ENCODE data around the gene SH3BP4. TPM values are rescaled to one million over a fixed set of nuclear protein-coding genes. Genes with fewer than 3 reads are reported as not detected.

The SH3BP4 gene
- polyA plus RNA-seq, 4 donors, result 3.6 to 36.7 (median 17.4) TPM

GRCh38 chr2:235047171-235048160 lies 95.6 kb downstream of the SH3BP4 start:
- no peaks in the 10 kb centered on the region for H3K9me3 ChIP-seq (ENCODE audit: control insufficient read depth in 2 of 2, insufficient read depth in 1 of 2, low read depth in 1 of 2, low read length in 1 of 2)
- no peak overlapping the region for H3K4me3 ChIP-seq (ENCODE audit: low read depth in 1 of 3, low read length in 3 of 3)
- no peaks in the 10 kb centered on the region for H3K27me3 ChIP-seq (ENCODE audit: control insufficient read depth in 3 of 3, insufficient read depth in 3 of 3, low read length in 3 of 3)
- 90 to 92% (median 92%) methylated on average over 24 of the region's 24 CpGs for WGBS, 3 donors
- FAIRE-seq, result no peak
- H3K27ac ChIP-seq (ENCODE audit: low read depth in 1 of 3, low read length in 2 of 3), result no peak overlapping the region
- H3K36me3 ChIP-seq (ENCODE audit: control insufficient read depth in 3 of 3, insufficient read depth in 2 of 3, low read depth in 1 of 3, low read length in 3 of 3), result peaks cover 0 to 72% (median 0%) of the 10 kb centered on the region in 3 donors
- peaks cover 0 to 29% (median 0%) of the 10 kb centered on the region in 3 donors for H3K4me1 ChIP-seq (ENCODE audit: control insufficient read depth in 3 of 3, insufficient read depth in 2 of 3, low read depth in 1 of 3, low read length in 2 of 3)
- DNase-seq, result no peak

GRCh38 chr2:235048549-235048948 lies 96.7 kb downstream of the SH3BP4 start:
- 17 to 43% (median 26%) methylated on average over 7 of the region's 7 CpGs for WGBS, 3 donors
- Histone ChIP-seq H3K4me1 (ENCODE audit: control insufficient read depth in 3 of 3, insufficient read depth in 2 of 3, low read depth in 1 of 3, low read length in 2 of 3) (peaks cover 0 to 29% (median 0%) of the 10 kb centered on the region in 3 donors), H3K27me3 (ENCODE audit: control insufficient read depth in 3 of 3, insufficient read depth in 3 of 3, low read length in 3 of 3) (no peaks in the 10 kb centered on the region), H3K9me3 (ENCODE audit: control insufficient read depth in 2 of 2, insufficient read depth in 1 of 2, low read depth in 1 of 2, low read length in 1 of 2) (no peaks in the 10 kb centered on the region), H3K27ac (ENCODE audit: low read depth in 1 of 3, low read length in 2 of 3) (peak overlapping the region in 1 of 3 donors; percentile 50), H3K36me3 (ENCODE audit: control insufficient read depth in 3 of 3, insufficient read depth in 2 of 3, low read depth in 1 of 3, low read length in 3 of 3) (peaks cover 0 to 76% (median 0%) of the 10 kb centered on the region in 3 donors), H3K4me3 (ENCODE audit: low read depth in 1 of 3, low read length in 3 of 3) (no peak overlapping the region)
- no peak for FAIRE-seq
- DNase-seq, result peak; percentile 46 to 60

GRCh38 chr2:235049069-235049468 lies 97.3 kb downstream of the SH3BP4 start:
- Histone ChIP-seq H3K9me3 (ENCODE audit: control insufficient read depth in 2 of 2, insufficient read depth in 1 of 2, low read depth in 1 of 2, low read length in 1 of 2) (no peaks in the 10 kb centered on the region), H3K36me3 (ENCODE audit: control insufficient read depth in 3 of 3, insufficient read depth in 2 of 3, low read depth in 1 of 3, low read length in 3 of 3) (peaks cover 0 to 76% (median 0%) of the 10 kb centered on the region in 3 donors), H3K4me1 (ENCODE audit: control insufficient read depth in 3 of 3, insufficient read depth in 2 of 3, low read depth in 1 of 3, low read length in 2 of 3) (peaks cover 0 to 29% (median 0%) of the 10 kb centered on the region in 3 donors), H3K27me3 (ENCODE audit: control insufficient read depth in 3 of 3, insufficient read depth in 3 of 3, low read length in 3 of 3) (no peaks in the 10 kb centered on the region), H3K27ac (ENCODE audit: low read depth in 1 of 3, low read length in 2 of 3) (peak overlapping the region in 2 of 3 donors; percentile 25 to 50), H3K4me3 (ENCODE audit: low read depth in 1 of 3, low read length in 3 of 3) (no peak overlapping the region)
- DNase-seq (peak; percentile 70), FAIRE-seq (no peak)
- 12 to 63% (median 33%) methylated on average over 6 of the region's 6 CpGs for WGBS, 3 donors

GRCh38 chr2:235049719-235050118 lies 97.9 kb downstream of the SH3BP4 start:
- peak overlapping the region in 1 of 3 donors; percentile 15 for H3K27ac ChIP-seq (ENCODE audit: low read depth in 1 of 3, low read length in 2 of 3)
- no peaks in the 10 kb centered on the region for H3K27me3 ChIP-seq (ENCODE audit: control insufficient read depth in 3 of 3, insufficient read depth in 3 of 3, low read length in 3 of 3)
- no peak overlapping the region for H3K4me3 ChIP-seq (ENCODE audit: low read depth in 1 of 3, low read length in 3 of 3)
- H3K4me1 ChIP-seq (ENCODE audit: control insufficient read depth in 3 of 3, insufficient read depth in 2 of 3, low read depth in 1 of 3, low read length in 2 of 3), result peaks cover 0 to 29% (median 0%) of the 10 kb centered on the region in 3 donors
- FAIRE-seq, result no peak
- no peaks in the 10 kb centered on the region for H3K9me3 ChIP-seq (ENCODE audit: control insufficient read depth in 2 of 2, insufficient read depth in 1 of 2, low read depth in 1 of 2, low read length in 1 of 2)
- DNase-seq, result no peak
- WGBS, 3 donors, result 51 to 67% (median 56%) methylated on average over 8 of the region's 8 CpGs
- peaks cover 0 to 76% (median 0%) of the 10 kb centered on the region in 3 donors for H3K36me3 ChIP-seq (ENCODE audit: control insufficient read depth in 3 of 3, insufficient read depth in 2 of 3, low read depth in 1 of 3, low read length in 3 of 3)

GRCh38 chr2:235050980-235051351 lies 99.1 kb downstream of the SH3BP4 start:
- FAIRE-seq, result no peak

GRCh38 chr2:235051436-235052260 lies 99.8 kb downstream of the SH3BP4 start:
- DNase-seq (no peak), FAIRE-seq (no peak)
- Histone ChIP-seq H3K4me1 (ENCODE audit: control insufficient read depth in 3 of 3, insufficient read depth in 2 of 3, low read depth in 1 of 3, low read length in 2 of 3) (peaks cover 0 to 29% (median 0%) of the 10 kb centered on the region in 3 donors), H3K4me3 (ENCODE audit: low read depth in 1 of 3, low read length in 3 of 3) (no peak overlapping the region), H3K9me3 (ENCODE audit: control insufficient read depth in 2 of 2, insufficient read depth in 1 of 2, low read depth in 1 of 2, low read length in 1 of 2) (no peaks in the 10 kb centered on the region), H3K36me3 (ENCODE audit: control insufficient read depth in 3 of 3, insufficient read depth in 2 of 3, low read depth in 1 of 3, low read length in 3 of 3) (peaks cover 0 to 68% (median 0%) of the 10 kb centered on the region in 3 donors), H3K27me3 (ENCODE audit: control insufficient read depth in 3 of 3, insufficient read depth in 3 of 3, low read length in 3 of 3) (no peaks in the 10 kb centered on the region), H3K27ac (ENCODE audit: low read depth in 1 of 3, low read length in 2 of 3) (peak overlapping the region in 1 of 3 donors; percentile 11)
- 67 to 75% (median 73%) methylated on average over 18 of the region's 18 CpGs for WGBS, 3 donors

More at GRCh38 chr2:235050980-235051351, 99.1 kb downstream of the SH3BP4 start:
- peaks cover 0 to 29% (median 0%) of the 10 kb centered on the region in 3 donors for H3K4me1 ChIP-seq (ENCODE audit: control insufficient read depth in 3 of 3, insufficient read depth in 2 of 3, low read depth in 1 of 3, low read length in 2 of 3)
- peak overlapping the region in 2 of 3 donors; percentile 5 to 42 for H3K27ac ChIP-seq (ENCODE audit: low read depth in 1 of 3, low read length in 2 of 3)
- H3K27me3 ChIP-seq (ENCODE audit: control insufficient read depth in 3 of 3, insufficient read depth in 3 of 3, low read length in 3 of 3), result no peaks in the 10 kb centered on the region
- H3K9me3 ChIP-seq (ENCODE audit: control insufficient read depth in 2 of 2, insufficient read depth in 1 of 2, low read depth in 1 of 2, low read length in 1 of 2), result no peaks in the 10 kb centered on the region
- peaks cover 0 to 70% (median 0%) of the 10 kb centered on the region in 3 donors for H3K36me3 ChIP-seq (ENCODE audit: control insufficient read depth in 3 of 3, insufficient read depth in 2 of 3, low read depth in 1 of 3, low read length in 3 of 3)
- no peak overlapping the region for H3K4me3 ChIP-seq (ENCODE audit: low read depth in 1 of 3, low read length in 3 of 3)
- DNase-seq, result peak; percentile 83 to 93
- 12 to 18% (median 16%) methylated on average over 7 of the region's 7 CpGs for WGBS, 3 donors

- no peaks in the 10 kb centered on the region for H3K9me3 ChIP-seq (ENCODE audit: control insufficient read depth in 2 of 2, insufficient read depth in 1 of 2, low read depth in 1 of 2, low read length in 1 of 2)
- H3K27ac ChIP-seq (ENCODE audit: low read depth in 1 of 3, low read length in 2 of 3), result no peak overlapping the region
- peaks cover 0 to 29% (median 0%) of the 10 kb centered on the region in 3 donors for H3K4me1 ChIP-seq (ENCODE audit: control insufficient read depth in 3 of 3, insufficient read depth in 2 of 3, low read depth in 1 of 3, low read length in 2 of 3)
- H3K27me3 ChIP-seq (ENCODE audit: control insufficient read depth in 3 of 3, insufficient read depth in 3 of 3, low read length in 3 of 3), result no peaks in the 10 kb centered on the region
- FAIRE-seq (no peak), DNase-seq (no peak)
- no peak overlapping the region for H3K4me3 ChIP-seq (ENCODE audit: low read depth in 1 of 3, low read length in 3 of 3)
- WGBS, 3 donors, result 81 to 89% (median 86%) methylated on average over 25 of the region's 25 CpGs
- H3K36me3 ChIP-seq (ENCODE audit: control insufficient read depth in 3 of 3, insufficient read depth in 2 of 3, low read depth in 1 of 3, low read length in 3 of 3), result peaks cover 0 to 61% (median 0%) of the 10 kb centered on the region in 3 donors
Measured at GRCh38 chr2:235052514-235053354, 100.9 kb downstream of the SH3BP4 start.

All from small intestine (tissue), 7 donors.